Endothelial cell of umbilical vein (primary cell): ENCODE measurements around the gene VAV2.

Experiments used
- EZH2 ChIP-seq: IDR thresholded peaks from 2 replicates; pipeline ENCODE4 v1.6.1; 2012; ENCODE audit warnings: borderline replicate concordance, low read depth, mild to moderate bottlenecking, moderate library complexity, low read length, inconsistent platforms; ENCODE audit not compliant: severe bottlenecking
- FOS ChIP-seq: IDR thresholded peaks from 2 replicates; pipeline ENCODE4 v1.6.1; 2011; ENCODE audit warnings: mild to moderate bottlenecking, low read length, moderate library complexity, borderline replicate concordance; ENCODE audit not compliant: insufficient read depth
- GATA2 ChIP-seq: IDR thresholded peaks from 2 replicates; pipeline ENCODE4 v1.7.0; 2011; ENCODE audit warnings: low read depth, mild to moderate bottlenecking, moderate library complexity, mixed read lengths, low read length; ENCODE audit not compliant: insufficient read length, insufficient read depth
- JUN ChIP-seq: IDR thresholded peaks from 2 replicates; pipeline ENCODE4 v1.6.1; 2011; ENCODE audit warnings: borderline replicate concordance, low read depth; ENCODE audit not compliant: insufficient read length, insufficient read depth
- POLR2A ChIP-seq: IDR thresholded peaks from 2 replicates; pipeline ENCODE4 v1.6.1; 2012; ENCODE audit warnings: low read depth, mild to moderate bottlenecking, control low read depth, low read length
- POLR2AphosphoS5 ChIP-seq: IDR thresholded peaks from 2 replicates; pipeline ENCODE4 v1.6.1; 2012; ENCODE audit warnings: low read depth, mild to moderate bottlenecking, control low read depth, low read length, moderate library complexity; ENCODE audit not compliant: insufficient read depth
- TF ChIP-seq, protein P1 (sequence below), 2 donors: IDR thresholded peaks; 1 replicate in 1 of 2; 2 replicates in 1 of 2; pipeline ENCODE4 v1.5.1; 2011; ENCODE audit warnings: low read length in 2 of 2, mild to moderate bottlenecking in 2 of 2, moderate library complexity in 2 of 2, control low read depth in 1 of 2, inconsistent platforms in 1 of 2, low read depth in 1 of 2; ENCODE audit not compliant: insufficient read depth in 1 of 2; ENCODE audit errors: extremely low read depth in 1 of 2
- TF ChIP-seq, protein P2 (sequence below): IDR thresholded peaks from 2 replicates; pipeline ENCODE4 v1.6.1; 2011; ENCODE audit not compliant: insufficient read depth, insufficient read length

DNA sequence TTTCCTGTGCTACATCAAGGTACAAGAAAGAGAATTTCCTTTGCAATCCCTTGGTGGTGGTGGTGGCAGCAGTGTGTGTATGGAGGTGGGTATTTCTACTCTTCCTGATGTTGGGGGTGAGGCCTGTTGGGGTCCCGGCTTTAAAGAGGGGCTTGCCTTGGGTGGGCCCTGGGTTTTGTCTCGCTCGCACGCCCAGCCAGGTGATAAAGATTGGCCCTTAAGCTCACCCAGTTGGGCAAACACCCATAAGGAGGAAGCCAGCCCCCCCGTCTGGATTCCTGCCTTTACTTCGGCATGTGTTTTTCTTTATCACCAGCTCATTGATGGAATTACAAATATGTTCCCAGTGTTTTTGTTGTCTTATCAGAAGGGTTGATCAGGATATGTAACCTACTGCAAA is 237.9 kb downstream of the VAV2 start:
- TF ChIP-seq, protein P1, sequence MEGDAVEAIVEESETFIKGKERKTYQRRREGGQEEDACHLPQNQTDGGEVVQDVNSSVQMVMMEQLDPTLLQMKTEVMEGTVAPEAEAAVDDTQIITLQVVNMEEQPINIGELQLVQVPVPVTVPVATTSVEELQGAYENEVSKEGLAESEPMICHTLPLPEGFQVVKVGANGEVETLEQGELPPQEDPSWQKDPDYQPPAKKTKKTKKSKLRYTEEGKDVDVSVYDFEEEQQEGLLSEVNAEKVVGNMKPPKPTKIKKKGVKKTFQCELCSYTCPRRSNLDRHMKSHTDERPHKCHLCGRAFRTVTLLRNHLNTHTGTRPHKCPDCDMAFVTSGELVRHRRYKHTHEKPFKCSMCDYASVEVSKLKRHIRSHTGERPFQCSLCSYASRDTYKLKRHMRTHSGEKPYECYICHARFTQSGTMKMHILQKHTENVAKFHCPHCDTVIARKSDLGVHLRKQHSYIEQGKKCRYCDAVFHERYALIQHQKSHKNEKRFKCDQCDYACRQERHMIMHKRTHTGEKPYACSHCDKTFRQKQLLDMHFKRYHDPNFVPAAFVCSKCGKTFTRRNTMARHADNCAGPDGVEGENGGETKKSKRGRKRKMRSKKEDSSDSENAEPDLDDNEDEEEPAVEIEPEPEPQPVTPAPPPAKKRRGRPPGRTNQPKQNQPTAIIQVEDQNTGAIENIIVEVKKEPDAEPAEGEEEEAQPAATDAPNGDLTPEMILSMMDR (IDR thresholded peaks at IDR 0.05; ENCODE audit: extremely low read depth in 1 of 2, insufficient read depth in 1 of 2, low read depth in 1 of 2, low read length in 2 of 2), result no peak
- TF ChIP-seq POLR2AphosphoS5 (no peak), FOS (no peak), POLR2A (no peak), EZH2 (no peak), JUN (no peak), GATA2 (no peak)
- TF ChIP-seq, protein P2, sequence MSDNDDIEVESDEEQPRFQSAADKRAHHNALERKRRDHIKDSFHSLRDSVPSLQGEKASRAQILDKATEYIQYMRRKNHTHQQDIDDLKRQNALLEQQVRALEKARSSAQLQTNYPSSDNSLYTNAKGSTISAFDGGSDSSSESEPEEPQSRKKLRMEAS, result no peak
